Measurements from ENCODE around the gene ADGRG3.

DNA sequence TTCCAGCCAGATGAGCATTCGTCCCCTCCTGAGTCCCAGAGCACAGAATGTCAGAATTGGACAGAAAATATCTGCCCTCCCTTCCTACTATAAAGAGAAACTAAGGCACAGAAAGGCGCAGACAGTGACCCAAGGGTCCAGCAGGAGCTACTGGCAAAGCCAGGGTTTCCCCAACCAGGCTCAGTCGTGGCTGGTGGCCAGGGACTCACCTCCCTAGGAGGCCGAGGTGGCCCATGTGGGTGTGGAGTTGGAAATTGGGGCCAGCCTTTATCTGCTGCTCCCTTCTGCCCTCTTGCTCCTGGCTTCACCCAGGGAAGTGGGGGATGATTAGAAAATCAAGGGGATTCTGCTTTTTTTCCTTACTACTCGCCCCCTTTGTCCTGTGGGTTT lies 27.6 kb downstream of the ADGRG3 start:
- TF ChIP-seq, protein P1, sequence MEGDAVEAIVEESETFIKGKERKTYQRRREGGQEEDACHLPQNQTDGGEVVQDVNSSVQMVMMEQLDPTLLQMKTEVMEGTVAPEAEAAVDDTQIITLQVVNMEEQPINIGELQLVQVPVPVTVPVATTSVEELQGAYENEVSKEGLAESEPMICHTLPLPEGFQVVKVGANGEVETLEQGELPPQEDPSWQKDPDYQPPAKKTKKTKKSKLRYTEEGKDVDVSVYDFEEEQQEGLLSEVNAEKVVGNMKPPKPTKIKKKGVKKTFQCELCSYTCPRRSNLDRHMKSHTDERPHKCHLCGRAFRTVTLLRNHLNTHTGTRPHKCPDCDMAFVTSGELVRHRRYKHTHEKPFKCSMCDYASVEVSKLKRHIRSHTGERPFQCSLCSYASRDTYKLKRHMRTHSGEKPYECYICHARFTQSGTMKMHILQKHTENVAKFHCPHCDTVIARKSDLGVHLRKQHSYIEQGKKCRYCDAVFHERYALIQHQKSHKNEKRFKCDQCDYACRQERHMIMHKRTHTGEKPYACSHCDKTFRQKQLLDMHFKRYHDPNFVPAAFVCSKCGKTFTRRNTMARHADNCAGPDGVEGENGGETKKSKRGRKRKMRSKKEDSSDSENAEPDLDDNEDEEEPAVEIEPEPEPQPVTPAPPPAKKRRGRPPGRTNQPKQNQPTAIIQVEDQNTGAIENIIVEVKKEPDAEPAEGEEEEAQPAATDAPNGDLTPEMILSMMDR (IDR thresholded peaks at IDR 0.05; ENCODE audit: low read length): no peak
- TF ChIP-seq EZH2 (optimal IDR thresholded peaks at IDR 0.05; ENCODE audit: low read depth, low read length): no peak

Measured in MM.1S (cell line).